ENCODE data around the gene HOXC13.

HOXC13 gene

DNA sequence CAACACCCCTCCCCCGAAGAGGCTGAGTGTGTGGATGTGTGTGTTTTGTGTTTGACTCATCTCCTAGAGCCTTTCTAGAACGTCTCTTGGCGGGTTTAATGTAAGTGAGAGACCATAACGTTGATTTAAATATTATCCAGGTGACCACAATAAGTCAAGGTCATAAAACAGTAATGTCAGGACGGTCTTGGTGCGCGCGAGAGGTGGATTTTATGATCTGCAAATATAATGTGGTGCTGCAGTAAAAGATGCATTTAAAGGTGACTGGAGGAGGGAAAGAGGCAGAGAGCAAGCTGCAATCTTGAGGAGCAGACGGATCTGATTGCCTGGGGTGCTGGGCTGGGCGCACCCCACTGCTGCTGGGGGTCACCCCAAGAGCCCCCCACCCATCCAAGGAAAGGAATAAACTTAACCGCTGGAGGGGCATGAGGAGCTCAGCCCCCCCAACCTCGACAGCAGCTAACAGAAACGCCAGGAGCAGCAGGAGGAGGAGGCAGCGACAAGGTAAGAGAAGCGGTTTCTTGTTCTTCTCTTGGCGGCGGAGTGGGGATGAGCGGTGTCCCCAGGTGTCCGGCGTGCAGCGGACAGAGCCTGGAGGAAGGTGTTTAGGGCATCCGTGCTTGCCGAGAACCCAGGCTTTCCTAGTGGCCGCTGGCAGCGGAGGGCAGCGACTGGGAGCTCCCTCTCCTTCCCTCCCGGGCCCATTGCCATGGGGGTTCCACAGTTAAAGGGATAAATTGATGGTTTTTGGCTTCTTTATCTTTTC lies 51.9 kb downstream of the HOXC13 start:
- TF ChIP-seq, protein P1, sequence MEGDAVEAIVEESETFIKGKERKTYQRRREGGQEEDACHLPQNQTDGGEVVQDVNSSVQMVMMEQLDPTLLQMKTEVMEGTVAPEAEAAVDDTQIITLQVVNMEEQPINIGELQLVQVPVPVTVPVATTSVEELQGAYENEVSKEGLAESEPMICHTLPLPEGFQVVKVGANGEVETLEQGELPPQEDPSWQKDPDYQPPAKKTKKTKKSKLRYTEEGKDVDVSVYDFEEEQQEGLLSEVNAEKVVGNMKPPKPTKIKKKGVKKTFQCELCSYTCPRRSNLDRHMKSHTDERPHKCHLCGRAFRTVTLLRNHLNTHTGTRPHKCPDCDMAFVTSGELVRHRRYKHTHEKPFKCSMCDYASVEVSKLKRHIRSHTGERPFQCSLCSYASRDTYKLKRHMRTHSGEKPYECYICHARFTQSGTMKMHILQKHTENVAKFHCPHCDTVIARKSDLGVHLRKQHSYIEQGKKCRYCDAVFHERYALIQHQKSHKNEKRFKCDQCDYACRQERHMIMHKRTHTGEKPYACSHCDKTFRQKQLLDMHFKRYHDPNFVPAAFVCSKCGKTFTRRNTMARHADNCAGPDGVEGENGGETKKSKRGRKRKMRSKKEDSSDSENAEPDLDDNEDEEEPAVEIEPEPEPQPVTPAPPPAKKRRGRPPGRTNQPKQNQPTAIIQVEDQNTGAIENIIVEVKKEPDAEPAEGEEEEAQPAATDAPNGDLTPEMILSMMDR (IDR thresholded peaks at IDR 0.05): no peak

DNA sequence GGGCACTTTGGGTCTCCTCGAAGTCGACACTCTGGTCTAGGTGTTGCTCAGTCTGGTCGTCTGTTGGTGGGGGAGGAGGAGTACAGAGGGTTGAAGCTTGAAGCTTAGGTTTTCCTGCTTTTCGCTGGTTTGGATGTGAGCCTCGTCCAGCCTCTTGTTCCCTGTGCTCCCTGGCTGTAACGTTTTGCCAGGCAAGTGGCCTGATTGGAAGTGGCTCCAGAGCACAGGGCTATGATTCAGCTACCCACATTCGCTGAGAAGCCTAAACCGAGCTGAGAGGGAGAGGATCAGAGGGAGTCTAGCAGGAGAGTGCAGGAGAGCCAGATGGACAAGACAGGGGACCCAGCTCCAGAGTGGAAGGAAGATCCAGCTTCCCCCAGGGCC lies 52.4 kb downstream of the HOXC13 start:
- TF ChIP-seq, protein P1 (IDR thresholded peaks at IDR 0.05): no peak

DNA sequence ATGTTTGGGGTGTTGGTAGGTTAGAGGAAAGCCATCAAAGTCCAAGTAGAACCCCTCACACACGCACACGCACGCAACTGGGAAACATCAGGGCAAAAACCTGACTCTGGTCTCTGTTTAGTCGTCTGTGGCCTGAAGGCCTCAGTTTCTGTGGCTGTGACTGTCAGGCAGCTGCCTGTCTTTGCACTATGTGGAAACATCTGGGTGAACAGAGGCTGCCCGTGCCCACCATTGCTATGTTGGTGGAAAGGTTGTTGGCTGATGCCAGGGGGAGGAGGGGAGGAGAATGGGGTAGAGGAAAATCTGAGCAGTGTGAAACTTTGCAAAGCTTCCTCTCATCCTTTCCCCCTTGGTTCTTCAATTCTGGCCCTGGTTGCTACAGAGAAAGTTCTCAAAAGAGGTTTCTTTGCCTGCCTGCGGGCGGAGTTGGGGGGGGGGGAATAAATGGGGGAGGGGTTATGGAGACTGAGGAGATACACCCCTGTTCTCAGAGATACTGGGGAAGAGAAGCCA lies 53.8 kb downstream of the HOXC13 start:
- TF ChIP-seq, protein P1 (IDR thresholded peaks at IDR 0.05): no peak

DNA sequence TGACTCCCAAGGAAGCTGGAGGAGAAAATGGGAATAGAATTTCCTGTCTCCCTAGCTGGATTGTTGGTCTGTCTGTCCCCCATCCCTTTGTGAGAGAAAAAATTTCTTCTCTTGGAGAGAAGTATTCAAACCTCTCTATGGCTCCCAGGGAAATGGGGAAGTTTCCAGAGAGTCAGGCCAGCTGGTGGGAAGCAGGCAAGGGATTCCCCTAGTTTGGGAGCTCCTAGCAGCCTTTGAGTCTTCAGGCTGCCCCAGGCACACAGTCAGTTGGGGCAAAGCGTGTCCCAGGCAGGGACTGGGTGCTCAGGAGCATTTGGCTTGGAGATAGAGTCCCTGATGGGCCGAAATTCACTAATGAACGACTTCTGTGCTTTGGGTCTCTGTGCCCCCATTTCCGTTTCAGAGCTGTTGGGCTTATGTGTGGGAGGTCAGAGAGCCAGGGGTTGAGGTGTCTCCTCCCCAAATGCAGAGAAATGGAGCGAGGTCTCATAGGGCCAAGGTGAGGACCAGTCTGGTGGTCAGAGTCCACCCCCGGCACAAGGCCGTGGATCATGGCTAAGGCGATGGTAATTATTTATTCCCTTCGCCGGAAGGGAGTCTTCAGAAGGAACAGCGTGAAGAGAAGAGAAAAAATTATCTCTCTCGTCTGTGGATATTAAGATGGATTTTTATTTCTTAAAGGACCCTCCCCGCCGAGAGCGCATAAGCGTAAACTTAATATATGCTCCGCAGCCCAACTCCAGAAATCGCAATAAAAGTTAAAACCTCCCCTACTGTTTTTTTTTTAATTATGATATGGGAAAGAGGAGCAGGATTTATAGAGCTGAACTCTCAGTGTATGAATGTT lies 54.8 kb downstream of the HOXC13 start:
- TF ChIP-seq, protein P1 (IDR thresholded peaks at IDR 0.05): no peak

DNA sequence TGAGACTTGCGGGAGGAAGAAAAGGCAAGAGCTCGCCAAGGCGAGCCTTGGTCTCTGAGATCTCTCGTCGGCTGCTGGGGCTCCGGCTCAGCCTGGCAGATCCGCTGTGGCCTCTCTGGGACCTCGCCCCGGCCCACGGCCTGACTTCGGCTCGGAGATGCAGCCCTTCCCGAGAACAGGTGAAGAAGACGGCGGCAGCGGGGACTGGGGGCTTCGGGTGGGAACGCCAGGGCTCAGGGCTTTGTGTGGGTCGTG lies 55.3 kb downstream of the HOXC13 start:
- TF ChIP-seq, protein P1 (IDR thresholded peaks at IDR 0.05): no peak

DNA sequence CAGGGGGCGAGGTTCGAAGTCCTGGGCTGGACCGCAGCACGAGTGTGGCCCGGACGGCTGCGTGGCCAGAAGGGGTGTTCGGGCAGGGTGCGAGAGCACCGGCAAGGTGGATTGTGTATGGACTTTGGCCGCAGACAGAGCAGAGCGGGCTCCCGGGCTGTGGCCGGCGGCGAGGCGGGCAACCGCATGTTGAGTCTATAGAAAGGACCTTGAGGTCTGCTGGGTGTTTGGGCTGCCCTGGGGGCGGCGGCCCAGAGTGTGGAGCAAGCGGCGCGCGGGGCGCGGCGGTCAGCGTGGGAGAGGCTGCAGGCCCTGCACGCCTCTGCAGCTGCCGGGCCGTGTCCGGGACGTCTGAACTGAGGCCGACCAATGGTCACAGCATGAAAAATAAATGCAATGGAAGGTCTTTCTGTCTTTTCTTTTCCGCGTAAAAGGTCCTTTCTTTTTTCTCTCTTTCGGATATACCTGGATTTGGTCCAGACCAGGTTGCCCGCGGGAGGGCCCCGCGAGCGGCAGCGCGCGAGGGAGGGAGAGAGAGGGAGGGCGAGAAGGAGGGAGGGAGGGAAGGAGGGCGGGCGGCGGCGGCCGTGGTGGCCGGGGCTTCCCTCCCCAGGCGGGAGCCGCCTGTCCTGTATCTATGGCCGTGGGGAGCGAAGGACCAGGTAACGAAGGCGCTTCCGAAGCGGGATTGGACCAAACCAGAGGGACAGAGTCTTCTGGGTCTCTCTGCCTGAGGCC lies 55.8 kb downstream of the HOXC13 start:
- TF ChIP-seq, protein P1 (IDR thresholded peaks at IDR 0.05): no peak

DNA sequence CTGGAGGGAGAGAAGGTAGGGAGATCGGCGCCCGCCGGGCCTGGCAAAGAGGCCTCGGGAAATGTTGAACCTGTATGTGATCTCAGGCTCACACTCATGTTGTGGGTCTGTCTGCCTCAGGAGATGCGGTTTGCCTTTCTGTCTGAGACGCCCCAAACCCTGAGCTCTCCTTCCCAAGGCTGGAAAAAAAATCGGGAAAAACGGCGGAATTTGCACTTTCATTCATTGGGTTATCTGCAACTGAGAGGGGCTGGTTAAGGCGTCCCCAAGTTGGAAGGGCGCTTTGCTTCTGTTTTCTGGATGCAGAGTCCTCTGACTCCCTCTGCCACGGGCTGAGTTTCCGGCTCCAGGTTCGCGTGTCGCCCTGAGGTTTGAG lies 56.4 kb downstream of the HOXC13 start:
- TF ChIP-seq, protein P1 (IDR thresholded peaks at IDR 0.05): no peak
